Heart left ventricle (tissue), 13 donors: Measurements from ENCODE around the gene SREK1.

ENCODE experiments used
- CTCF ChIP-seq, 12 donors: fragments of 200-600 bp; sonication (generic) in 4 of 12; IDR thresholded peaks; one replicate each; pipeline versions ENCODE4 v1.5.0 to v1.8.0; 2018 to 2022; ENCODE audit warnings: antibody characterized with exemption in 12 of 12, mild to moderate bottlenecking in 5 of 12
- POLR2A ChIP-seq, 2 donors: fragments of 450-650 bp; IDR thresholded peaks; one replicate each; pipeline ENCODE4 v1.6.1; 2017; ENCODE audit warnings: antibody characterized with exemption in 2 of 2, mild to moderate bottlenecking in 2 of 2, moderate library complexity in 2 of 2
- donor health status: ischemic (EF 13 %, LVEDD 7.1; RV severe dilation, severe dysfunction).
- donor health status: DM: no; HTN: yes; CAD: no.
- donor health status: DM: no; HTN: no; CAD: no.
- donor health status: ischemic (EF 25% LVEDD 6.9; RV normal size, moderate dysfunction).
- donor health status: ischemic (EF 25% LVEDD 5.7; RV mildly dilated, moderate dysfunction).
- donor health status: ischemic (EF 35%, LVEDD 5.7; RV mildly dilated, moderate dysfunction).
- donor health status: nonischemic (EF 11% LVEDD 7.7; RV severe dilation, severe dysfunction).
- donor health status: DM: yes; HTN: yes; CAD: no.
- donor health status: PGD.
- donor health status: ischemic (EF 29% LVEDD 5.4; RV normal size, mild dysfunction).
- donor health status: nonischemic (EF 23%, LVEDD 6.1; RV moderate dilation, normal function).

- no peak for TF ChIP-seq CTCF (IDR thresholded peaks at IDR 0.05)
- no peak for TF ChIP-seq POLR2A (IDR thresholded peaks at IDR 0.05)
These were observed 49.3 kb downstream of the SREK1 start for GRCh38 chr5:66193419-66193818.
